HG03280 (cell line): ENCODE measurements around the gene CARD9.
"Not testable (repeated sequence)": the region's sequence is repeated elsewhere in the genome, so short reads cannot be mapped to it uniquely, and the experiment has no call there.

Experiments used
- ATAC-seq: cut with Tn5 transposase; IDR thresholded peaks from one replicate; pipeline ENCODE4 v1.9.1; 2021; ENCODE audit warnings: mild to moderate bottlenecking, moderate library complexity; ENCODE audit not compliant: unreplicated experiment

The CARD9 gene

GRCh38 chr9:136373300-136374182 lies at the start of gene CARD9:
Gene CARD9, minus strand, starts transcription at chr9:136373669. Its CDS starts 1,591 bp downstream, at chr9:136372078.
- no peak for ATAC-seq

DNA sequence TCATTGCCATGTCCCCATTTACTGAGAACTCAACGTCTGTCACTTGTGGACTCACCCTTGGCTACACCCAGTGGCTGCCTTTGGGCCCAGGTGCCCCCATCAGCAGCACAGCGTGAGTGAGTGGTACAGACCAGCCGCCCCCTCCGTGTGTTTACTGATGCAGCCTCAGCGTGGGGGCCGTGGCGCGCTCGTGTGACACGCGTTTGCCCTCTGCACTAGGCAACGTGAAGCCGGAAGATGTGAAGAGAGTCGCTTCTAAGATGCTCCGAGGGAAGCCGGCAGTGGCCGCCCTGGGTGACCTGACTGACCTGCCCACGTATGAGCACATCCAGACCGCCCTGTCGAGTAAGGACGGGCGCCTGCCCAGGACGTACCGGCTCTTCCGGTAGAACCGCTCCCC lies 49.4 kb upstream of the CARD9 start:
- no peak for ATAC-seq

DNA sequence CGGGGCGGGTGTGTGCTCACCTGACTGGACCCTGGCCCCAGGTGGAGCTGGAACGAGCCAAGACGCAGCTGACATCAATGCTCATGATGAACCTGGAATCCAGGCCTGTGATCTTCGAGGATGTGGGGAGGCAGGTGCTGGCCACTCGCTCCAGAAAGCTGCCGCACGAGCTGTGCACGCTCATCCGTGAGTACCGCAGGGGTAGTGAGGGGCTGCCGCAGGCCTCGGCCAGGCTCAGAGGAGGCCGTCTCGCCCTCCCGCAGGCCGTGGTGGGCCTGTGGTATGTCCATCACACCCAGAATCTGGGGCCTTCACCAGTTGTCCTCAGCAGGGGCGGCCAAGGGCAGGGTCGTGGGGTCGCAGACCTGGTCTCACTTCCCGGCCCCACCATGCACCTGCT lies 48.3 kb upstream of the CARD9 start:
- no peak for ATAC-seq

DNA sequence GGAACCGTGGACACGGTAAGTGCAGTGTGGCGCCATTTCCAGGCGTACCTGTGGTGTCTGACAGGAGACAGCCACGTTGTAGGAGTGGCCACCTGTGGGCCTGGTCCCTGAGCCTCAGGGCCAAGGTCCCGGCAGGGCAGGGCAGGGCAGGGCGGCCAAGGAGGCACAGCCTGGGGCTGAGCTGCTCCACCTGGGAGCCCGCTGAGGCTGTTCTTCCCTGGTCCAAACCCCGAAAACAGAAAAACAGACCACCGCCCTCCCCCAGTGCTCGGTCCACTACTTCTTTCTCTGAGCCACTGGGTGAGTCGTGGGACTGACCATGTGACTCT lies 45.6 kb upstream of the CARD9 start:
- ATAC-seq, result no peak

- no peak for ATAC-seq
Observed at GRCh38 chr9:136418182-136419091, 45.0 kb upstream of the CARD9 start.

GRCh38 chr9:136416914-136417313 lies 43.4 kb upstream of the CARD9 start:
- no peak for ATAC-seq

DNA sequence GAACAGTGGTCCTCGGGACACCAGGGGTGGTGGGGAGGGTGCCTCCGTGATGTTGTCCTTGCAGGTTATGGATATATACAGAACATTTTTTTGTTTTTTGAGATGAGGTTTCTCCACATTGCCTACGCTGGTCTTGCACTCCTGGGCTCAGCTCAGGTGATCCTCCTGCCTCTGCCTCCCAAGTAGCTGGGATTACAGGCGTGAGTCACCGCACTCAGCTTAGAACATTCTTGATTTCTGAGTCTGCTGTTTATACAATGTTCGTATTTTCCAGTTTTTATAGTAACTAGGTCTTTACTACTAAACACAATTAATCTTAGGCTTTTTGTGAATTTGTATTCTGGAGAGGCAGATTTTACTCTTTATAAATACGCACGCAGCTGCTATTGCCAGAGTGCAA lies 43.0 kb upstream of the CARD9 start:
- no peak for ATAC-seq

DNA sequence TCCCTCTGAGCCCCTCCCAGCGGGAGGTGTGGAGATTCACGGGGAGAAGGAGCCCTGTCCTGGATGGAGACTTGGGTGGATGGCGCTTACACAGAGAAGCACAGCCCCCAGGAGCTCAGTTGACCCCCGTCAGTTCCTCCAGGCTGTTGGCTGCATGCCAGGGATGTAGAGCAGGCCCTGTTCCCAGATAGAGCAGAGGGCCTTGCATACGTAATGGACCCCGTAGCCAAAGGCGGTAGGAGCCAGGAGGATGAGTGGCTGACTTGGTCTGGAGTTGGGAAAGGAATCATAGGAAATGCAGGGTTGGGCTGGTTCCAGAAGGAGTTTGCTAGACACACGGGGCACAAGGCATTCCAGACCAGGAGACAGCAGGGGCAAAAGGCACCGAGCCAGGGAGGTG lies 39.5 kb upstream of the CARD9 start:
- ATAC-seq, result no peak

DNA sequence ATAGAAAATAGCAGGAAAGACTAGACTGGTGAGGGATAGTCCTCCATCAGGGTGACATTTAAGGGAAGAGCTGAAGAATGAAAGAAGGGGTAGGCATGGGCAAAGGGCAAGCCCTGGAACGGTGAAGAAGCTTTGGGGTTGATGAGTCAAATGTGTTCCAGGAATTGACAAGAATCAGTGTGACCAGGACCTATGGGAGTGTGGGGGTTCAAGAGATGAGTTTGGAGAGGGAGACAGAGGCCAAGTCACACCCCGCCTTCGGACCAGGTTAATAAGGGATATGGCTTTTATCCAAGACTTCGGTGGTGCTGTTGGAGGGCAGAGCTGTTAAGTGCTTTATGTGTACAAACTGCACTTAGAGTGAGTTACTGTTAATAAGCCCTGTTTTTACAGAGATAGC lies 37.9 kb upstream of the CARD9 start:
- no peak for ATAC-seq

- peak; percentile 78 for ATAC-seq
Observed at GRCh38 chr9:136410500-136411287, 37.2 kb upstream of the CARD9 start, which contains the start of the genes ENTR1 and PMPCA. Gene ENTR1, minus strand, starts transcription at chr9:136410614. Its CDS starts 217 bp downstream, at chr9:136410397. Gene PMPCA, plus strand, starts transcription at chr9:136410658. Its CDS starts 11 bp downstream, at chr9:136410669.

GRCh38 chr9:136409557-136410455 lies 36.3 kb upstream of the CARD9 start:
- ATAC-seq, result peak; percentile 2

GRCh38 chr9:136407911-136408310 lies 34.4 kb upstream of the CARD9 start:
- ATAC-seq, result no peak

GRCh38 chr9:136407061-136407460 lies 33.6 kb upstream of the CARD9 start:
- ATAC-seq, result not testable (repeated sequence)

- ATAC-seq, result not testable (repeated sequence)
Observed at GRCh38 chr9:136405904-136406303, 32.4 kb upstream of the CARD9 start.

GRCh38 chr9:136405481-136405880 lies 32.0 kb upstream of the CARD9 start:
- no peak for ATAC-seq

DNA sequence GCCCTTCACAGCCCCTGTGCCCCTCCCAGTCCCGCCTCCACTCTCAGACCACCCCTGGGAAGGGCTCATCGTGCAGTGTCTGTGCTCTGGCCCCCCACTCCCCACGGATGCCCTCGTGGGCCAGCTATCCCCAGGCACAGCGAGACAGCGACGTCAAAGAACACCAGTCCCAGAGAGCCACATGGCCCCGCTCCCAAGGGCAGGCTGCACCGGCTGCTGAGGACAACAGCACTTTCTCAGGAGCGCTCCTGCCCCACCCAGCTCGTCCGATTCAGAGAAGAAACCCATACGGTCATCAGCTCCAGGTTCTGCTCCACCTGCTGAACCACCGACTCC lies 31.3 kb upstream of the CARD9 start:
- no peak for ATAC-seq

DNA sequence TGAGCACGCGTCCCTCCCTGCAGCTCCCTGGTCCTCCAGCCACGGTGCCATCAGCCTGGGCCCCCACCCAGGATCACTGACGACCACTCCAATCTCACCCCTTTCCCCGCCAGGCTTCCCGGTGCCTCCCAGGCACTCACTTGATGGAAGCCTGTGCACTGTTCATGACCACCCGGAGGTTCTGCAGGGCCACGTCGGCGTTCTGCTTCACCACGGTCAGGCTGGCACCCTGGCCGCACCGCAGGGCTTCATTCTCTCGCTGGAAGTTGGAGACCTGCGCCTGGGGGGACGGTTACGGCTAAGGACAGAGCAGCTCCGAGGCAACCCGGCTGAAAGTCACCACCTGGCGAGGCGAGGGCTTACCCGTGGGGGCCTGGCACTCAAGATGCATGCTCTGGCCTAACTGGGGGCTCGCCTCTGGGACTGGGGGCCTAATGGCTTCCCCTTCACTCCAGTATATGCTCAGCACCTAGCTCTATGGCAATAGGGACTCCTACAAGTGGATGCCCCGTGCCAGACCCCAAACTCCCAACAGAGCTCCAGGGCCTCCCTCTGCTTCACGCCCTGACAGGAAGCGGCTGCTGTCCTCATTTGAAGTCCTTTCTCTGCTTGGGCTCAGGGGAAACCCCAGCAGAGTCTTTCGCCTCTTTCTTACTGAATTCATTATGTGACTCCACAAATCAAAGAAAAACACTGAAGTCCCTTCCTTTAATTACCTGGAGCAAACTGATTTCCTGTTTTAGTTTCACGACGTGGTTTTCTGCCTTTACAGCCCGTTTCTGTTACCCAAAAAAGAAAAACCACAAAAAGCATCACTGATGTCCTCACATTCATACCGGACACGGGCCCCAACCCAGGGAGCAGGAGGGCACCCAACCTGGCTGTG lies 30.7 kb upstream of the CARD9 start:
- no peak for ATAC-seq

GRCh38 chr9:136403538-136403914 lies 30.1 kb upstream of the CARD9 start:
- ATAC-seq, result no peak

GRCh38 chr9:136402067-136402466 lies 28.6 kb upstream of the CARD9 start:
- ATAC-seq, result no peak
